HEK293T (cell line): Measurements from ENCODE around the gene OR4Q2.

Experiments used
- ARNT ChIP-seq: fragments of 450-650 bp; IDR thresholded peaks from 2 replicates; pipeline ENCODE4 v1.6.1; 2017; ENCODE audit warnings: mild to moderate bottlenecking
- BHLHE40 ChIP-seq: fragments of 450-650 bp; IDR thresholded peaks from 2 replicates; pipeline ENCODE4 v1.6.1; 2016; ENCODE audit warnings: mild to moderate bottlenecking, moderate library complexity, borderline replicate concordance
- FOXK2 ChIP-seq: fragments of 450-650 bp; IDR thresholded peaks from 2 replicates; pipeline ENCODE4 v1.6.1; 2016; ENCODE audit warnings: mild to moderate bottlenecking
- HDGF ChIP-seq: fragments of 450-650 bp; IDR thresholded peaks from 2 replicates; pipeline ENCODE4 v1.6.1; 2017; ENCODE audit warnings: antibody characterized with exemption, borderline replicate concordance
- L3MBTL2 ChIP-seq: fragments of 450-650 bp; conservative IDR thresholded peaks from 2 replicates; pipeline ENCODE4 v1.6.1; 2016; ENCODE audit warnings: mild to moderate bottlenecking
- SP1 ChIP-seq: fragments of 450-650 bp; IDR thresholded peaks from 2 replicates; pipeline ENCODE4 v1.6.1; 2017
- TARDBP ChIP-seq: fragments of 450-650 bp; IDR thresholded peaks from 2 replicates; pipeline ENCODE4 v1.6.1; 2016
- ZNF384 ChIP-seq: fragments of 450-650 bp; IDR thresholded peaks from 2 replicates; pipeline ENCODE4 v1.6.1; 2016
- TF ChIP-seq, protein P1 (sequence below): fragments of 450-650 bp; IDR thresholded peaks from 2 replicates; pipeline ENCODE4 v1.6.1; 2016

GRCh38 chr14:19993438-19993837 is 8.5 kb upstream of the OR4Q2 start:
- no peak for TF ChIP-seq BHLHE40
- no peak for TF ChIP-seq SP1
- no peak for TF ChIP-seq FOXK2
- TF ChIP-seq TARDBP = no peak
- TF ChIP-seq ARNT = no peak
- no peak for TF ChIP-seq L3MBTL2
- TF ChIP-seq HDGF = no peak
- TF ChIP-seq, protein P1, sequence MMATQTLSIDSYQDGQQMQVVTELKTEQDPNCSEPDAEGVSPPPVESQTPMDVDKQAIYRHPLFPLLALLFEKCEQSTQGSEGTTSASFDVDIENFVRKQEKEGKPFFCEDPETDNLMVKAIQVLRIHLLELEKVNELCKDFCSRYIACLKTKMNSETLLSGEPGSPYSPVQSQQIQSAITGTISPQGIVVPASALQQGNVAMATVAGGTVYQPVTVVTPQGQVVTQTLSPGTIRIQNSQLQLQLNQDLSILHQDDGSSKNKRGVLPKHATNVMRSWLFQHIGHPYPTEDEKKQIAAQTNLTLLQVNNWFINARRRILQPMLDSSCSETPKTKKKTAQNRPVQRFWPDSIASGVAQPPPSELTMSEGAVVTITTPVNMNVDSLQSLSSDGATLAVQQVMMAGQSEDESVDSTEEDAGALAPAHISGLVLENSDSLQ = no peak
- TF ChIP-seq ZNF384 = no peak
